K562 (cell line): Measurements from ENCODE around the gene CEP250. TPM values are rescaled to one million over a fixed set of nuclear protein-coding genes. Genes with fewer than 3 reads are reported as not detected.

ENCODE experiments used
- ATAC-seq: fragments of 200-7000 bp; cut with Tn5 transposase; 3 replicates; pipeline ENCODE4 v1.9.1; 2020; ENCODE audit warnings: moderate library complexity
- BruUV-seq: library from RNA; stranded (reverse); fragments of 400-500 nt; replicated peaks from 2 replicates; lab custom pipeline; 2021; lab: Mats Ljungman, UMichigan
- CTCF ChIA-PET: fragments of 300-600 bp; formaldehyde crosslinking; extraction: SDS; loops from one replicate; lab custom pipeline; 2021; ENCODE audit warnings: low intra/inter-chr PET ratio; lab: Yijun Ruan, JAX
- POLR2A ChIA-PET: fragments of 300-600, 350-650 bp; sonication (Branson Sonifier 250); formaldehyde crosslinking; extraction: SDS; loops from one replicate; lab custom pipeline; 2021; ENCODE audit warnings: antibody characterized with exemption, inconsistent platforms; lab: Yijun Ruan, JAX
- DNase-seq, 4 experiments: peaks; one replicate each; pipeline versions ENCODE4 v3.0.0 to v3.0.0-alpha.2; 2011 to 2018; ENCODE audit warnings: low spot score in 3 of 4, mixed read lengths in 3 of 4; ENCODE audit errors: extremely low read depth in 1 of 4
- FAIRE-seq: peaks from 2 replicates; lab custom pipeline; 2011; peaks lifted over from hg19 to GRCh38; lab: Jason Lieb, UNC
- H2AFZ ChIP-seq: 2 replicates; pipeline ENCODE4 v1.6.0; 2011; ENCODE audit warnings: low read depth, low read length, control low read depth, inconsistent platforms
- H3K27ac ChIP-seq: fragments of 200-600 bp; 3 replicates; pipeline ENCODE4 v1.8.0; 2011; ENCODE audit warnings: low read depth, mild to moderate bottlenecking, control low read depth, inconsistent platforms, low read length, moderate library complexity, mixed read lengths; ENCODE audit errors: extremely low read depth
- H3K27me3 ChIP-seq, 2 experiments: fragments of 300-600 bp in 1 of 2; 2 replicates in 1 of 2; 3 replicates in 1 of 2; pipeline versions ENCODE4 v1.6.0 to v1.8.0; 2011; ENCODE audit warnings: inconsistent platforms in 2 of 2, low read length in 2 of 2, mild to moderate bottlenecking in 1 of 2, mixed read lengths in 1 of 2, moderate library complexity in 1 of 2; ENCODE audit not compliant: control insufficient read depth in 2 of 2, insufficient read depth in 2 of 2
- H3K36me3 ChIP-seq: fragments of 300-600 bp; 3 replicates; pipeline ENCODE4 v1.8.0; 2011; ENCODE audit warnings: mild to moderate bottlenecking, low read length, inconsistent platforms; ENCODE audit not compliant: control insufficient read depth, insufficient read depth
- H3K4me1 ChIP-seq, 2 experiments: fragments of 200-600 bp in 1 of 2; replicated peaks in 1 of 2; 2 replicates in 1 of 2; 3 replicates in 1 of 2; pipeline versions ENCODE4 v1.5.1 to v1.8.0; 2011; ENCODE audit warnings: inconsistent platforms in 2 of 2, low read length in 2 of 2, mild to moderate bottlenecking in 1 of 2, mixed read lengths in 1 of 2, moderate library complexity in 1 of 2; ENCODE audit not compliant: control insufficient read depth in 2 of 2, insufficient read depth in 2 of 2
- H3K4me2 ChIP-seq: 2 replicates; pipeline ENCODE4 v1.6.1; 2011; ENCODE audit warnings: low read length, control low read depth, inconsistent platforms, mixed read lengths; ENCODE audit not compliant: insufficient read depth
- H3K4me3 ChIP-seq: fragments of 200-600 bp; sonication (generic), shearing (Covaris generic); 2 replicates; pipeline ENCODE4 v1.5.1; 2016; ENCODE audit warnings: control low read depth, inconsistent platforms
- H3K79me2 ChIP-seq: fragments of 200-600 bp; 3 replicates; pipeline ENCODE4 v1.8.0; 2011; ENCODE audit warnings: low read length, inconsistent platforms; ENCODE audit not compliant: control insufficient read depth, insufficient read depth
- H3K9ac ChIP-seq, 2 experiments: 2 replicates each; pipeline versions ENCODE4 v1.6.0 to v1.6.1; 2011; ENCODE audit warnings: low read depth in 2 of 2, low read length in 2 of 2, control low read depth in 1 of 2, inconsistent platforms in 1 of 2, mild to moderate bottlenecking in 1 of 2, mixed read lengths in 1 of 2; ENCODE audit not compliant: insufficient read depth in 1 of 2
- H3K9me1 ChIP-seq: one replicate; pipeline ENCODE4 v1.6.0; 2011; ENCODE audit warnings: inconsistent platforms, mild to moderate bottlenecking, low read length, moderate library complexity; ENCODE audit not compliant: control insufficient read depth, insufficient read depth
- H3K9me3 ChIP-seq: replicated peaks from 2 replicates; pipeline ENCODE4 v1.5.1; 2011; ENCODE audit warnings: low read depth, low read length, inconsistent platforms; ENCODE audit not compliant: control insufficient read depth, insufficient read depth
- H4K20me1 ChIP-seq: replicated peaks from 2 replicates; pipeline ENCODE4 v1.6.1; 2011; ENCODE audit warnings: low read length, inconsistent platforms, mixed read lengths; ENCODE audit not compliant: control insufficient read depth, insufficient read depth
- CCAR2 ChIP-seq: fragments of 200-400 bp; formaldehyde crosslinking; IDR thresholded peaks from 2 replicates; pipeline ENCODE4 v1.6.1; 2017; ENCODE audit warnings: mild to moderate bottlenecking, low read depth, low read length
- DLX4 ChIP-seq: fragments of 250-450 bp; sonication (Bioruptor Pico); IDR thresholded peaks from 2 replicates; pipeline ENCODE4 v1.6.1; 2021; ENCODE audit warnings: mild to moderate bottlenecking
- FOXP4 ChIP-seq: sonication (generic); formaldehyde crosslinking; IDR thresholded peaks from 2 replicates; pipeline ENCODE4 v1.8.0; 2022; ENCODE audit warnings: mild to moderate bottlenecking, missing genetic modification reagents, borderline replicate concordance
- GATAD2B ChIP-seq: fragments of 450-650 bp; IDR thresholded peaks from 2 replicates; pipeline ENCODE4 v1.6.1; 2017; ENCODE audit warnings: mild to moderate bottlenecking, borderline replicate concordance
- HNRNPK ChIP-seq: fragments of 200-400 bp; formaldehyde crosslinking; IDR thresholded peaks from one replicate; pipeline ENCODE4 v1.6.1; 2018; ENCODE audit warnings: mild to moderate bottlenecking, low read depth, low read length; ENCODE audit not compliant: poor library complexity, severe bottlenecking
- HOMEZ ChIP-seq: fragments of 250-450 bp; sonication (Bioruptor Pico); IDR thresholded peaks from 2 replicates; pipeline ENCODE4 v1.4.0; 2020; ENCODE audit warnings: mild to moderate bottlenecking, moderate library complexity
- MAFF ChIP-seq: IDR thresholded peaks from 2 replicates; pipeline ENCODE4 v1.6.1; 2012; ENCODE audit warnings: low read length, improper control_type of control experiment
- PHB ChIP-seq: fragments of 250-450 bp; sonication (Bioruptor Pico); IDR thresholded peaks from 2 replicates; pipeline ENCODE4 v1.5.0; 2021
- SIX5 ChIP-seq, 2 experiments: IDR thresholded peaks; 2 replicates each; pipeline ENCODE4 v1.6.1; 2011; ENCODE audit warnings: low read length in 2 of 2, borderline replicate concordance in 1 of 2, low read depth in 1 of 2, mild to moderate bottlenecking in 1 of 2, moderate library complexity in 1 of 2; ENCODE audit not compliant: insufficient read depth in 1 of 2
- SMC3 ChIP-seq: conservative IDR thresholded peaks from 2 replicates; pipeline ENCODE4 v1.6.1; 2011; ENCODE audit warnings: low read depth, low read length, improper control_type of control experiment; ENCODE audit not compliant: insufficient read depth
- TCF3 ChIP-seq: sonication (generic); formaldehyde crosslinking; IDR thresholded peaks from 2 replicates; pipeline ENCODE4 v1.4.0; 2020; ENCODE audit warnings: mild to moderate bottlenecking, missing genetic modification reagents
- TEAD2 ChIP-seq: fragments of 450-650 bp; IDR thresholded peaks from 2 replicates; pipeline ENCODE4 v1.6.1; 2016; ENCODE audit warnings: missing genetic modification characterization, control low read depth, missing compliant biosample characterization
- ZNF316 ChIP-seq: fragments of 450-650 bp; IDR thresholded peaks from 2 replicates; pipeline ENCODE4 v1.6.1; 2016
- ZNF77 ChIP-seq: fragments of 250-450 bp; sonication (Bioruptor Pico); IDR thresholded peaks from 2 replicates; pipeline ENCODE4 v1.5.0; 2020
- WGBS: fragments of 100-300 bp; shearing (Covaris generic); methylation state at CpG from one replicate; pipeline ENCODE4 v1.1.6; 2016; ENCODE audit warnings: low coverage, mixed read lengths; ENCODE audit not compliant: insufficient coverage; ENCODE audit errors: missing lambda C conversion rate; 5-methylcytosine and 5-hydroxymethylcytosine counted together
- in situ Hi-C: fragments of 300-500 bp; cut with MboI; formaldehyde crosslinking; loops from 4 replicates; pipeline ENCODE4 v1.15.0; 2018; ENCODE audit warnings: inconsistent platforms, mixed read lengths
- intact Hi-C: fragments of 100-400 bp; cut with micrococcal nuclease; formaldehyde crosslinking; loops from 2 replicates; pipeline ENCODE4 v1.14.2; 2022
- polyA plus RNA-seq, 8 experiments: library from polyadenylated mRNA; depleted of rRNA in 4 of 8; stranded (reverse) in 5 of 8; unstranded in 3 of 8; fragments of >200 nt; fragmentation: Nextera tagmentation in 2 of 8; fragmentation: Illumina TruSeq in 1 of 8; extraction: Ambion mirVana in 2 of 8; extraction: Trizol in 1 of 8; gene quantifications; 2 replicates each; pipeline versions ENCODE4 v1.2.1 to v1.2.3, GENCODE V29; 2011 to 2014; ENCODE audit warnings: inconsistent platforms in 1 of 8, missing spikeins in 1 of 8
- total RNA-seq, 7 experiments: library from RNA; depleted of rRNA in 6 of 7; stranded (reverse); fragments of >200 nt in 6 of 7; fragmentation: Illumina TruSeq in 2 of 7; extraction: Trizol in 2 of 7; gene quantifications; 2 replicates each; pipeline versions ENCODE4 v1.2.1 to v1.2.3, GENCODE V29; 2011 to 2021; ENCODE audit warnings: low replicate concordance in 1 of 7

The CEP250 gene
- total and polyA plus RNA-seq, 9 of the 15 experiments (the other 6 are each of a cell fraction or from before 2014, with no cell fraction given) = 2.5 to 41.9 (median 20.5) TPM

GRCh38 chr20:35547329-35547728 is 91.9 kb downstream of the CEP250 start:
- no peak overlapping the region for H3K4me3 ChIP-seq
- in situ Hi-C loops (no loop called here), intact Hi-C loops (no loop called here)
- FAIRE-seq = no peak
- peak in 1 of 4 experiments; percentile 22 for DNase-seq
- 81% methylated on average over 8 of the region's 9 CpGs for WGBS
- no peak overlapping the region for H3K9ac ChIP-seq
- H3K4me2 ChIP-seq = no peak overlapping the region
- H3K36me3 ChIP-seq = peaks cover 76% of the 10 kb centered on the region
- H3K27me3 ChIP-seq = no peaks in the 10 kb centered on the region
- H3K9me1 ChIP-seq = no peaks in the 10 kb centered on the region
- TF ChIP-seq ZNF316 (no peak), ZNF77 (CRISPR knock-in tag) (no peak), MAFF (no peak), GATAD2B (no peak), HOMEZ (CRISPR knock-in tag) (no peak), HNRNPK (no peak), SMC3 (no peak), TEAD2 (tag) (no peak), SIX5 (IDR thresholded peaks at IDR 0.05; ENCODE audit: borderline replicate concordance in 1 of 2, insufficient read depth in 1 of 2, low read depth in 1 of 2, low read length in 2 of 2) (no peak), FOXP4 (no peak), TCF3 (CRISPR knock-in tag) (no peak), CCAR2 (no peak), DLX4 (CRISPR knock-in tag) (no peak), PHB (CRISPR knock-in tag) (no peak)
- ChIA-PET POLR2A (interaction anchor here (1.0 kb wide), 1 partner anchor 69 kb away, joined by 4 read pairs; no protein-coding TSS in a partner anchor), CTCF (no interaction called here)
- peaks cover 7% of the 10 kb centered on the region for H3K79me2 ChIP-seq
- no TSS peak for BruUV-seq
- H4K20me1 ChIP-seq = no peaks in the 10 kb centered on the region; the same call in 1 of the 2 replicates
- H3K4me1 ChIP-seq = peaks cover 5 to 7% of the 10 kb centered on the region in 2 experiments; a peak in 2 of 5 replicates
- ATAC-seq = no peak
- H3K27ac ChIP-seq = no peak overlapping the region
- no peak overlapping the region for H2AFZ ChIP-seq
- no peaks in the 10 kb centered on the region for H3K9me3 ChIP-seq
